ENCODE results near the gene EMP2.

EMP2 gene

DNA sequence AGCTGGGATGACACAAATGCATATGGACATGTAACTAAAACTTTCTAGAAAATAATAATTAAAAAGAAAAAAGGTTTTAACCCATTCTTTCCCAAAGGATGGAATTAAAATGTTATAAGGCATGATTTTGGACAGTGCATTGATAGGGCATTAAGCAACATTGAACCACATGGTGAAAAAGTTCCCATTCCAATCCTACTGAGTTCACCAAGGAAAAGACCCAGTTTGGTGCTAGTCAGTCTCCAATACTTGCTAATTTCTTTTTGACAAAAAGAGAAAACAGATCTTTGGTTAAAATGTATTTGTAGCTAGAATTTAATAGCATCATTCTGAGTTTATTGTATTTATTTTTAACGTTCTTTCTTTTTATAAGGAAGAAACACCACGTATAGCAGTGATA lies 28.1 kb downstream of the EMP2 start:
- TF ChIP-seq POLR2AphosphoS5 (IDR thresholded peaks at IDR 0.05; ENCODE audit: low read depth, low read length) (no peak), SIN3A (IDR thresholded peaks at IDR 0.05; ENCODE audit: borderline replicate concordance, insufficient read depth, low read length) (no peak), TAF1 (IDR thresholded peaks at IDR 0.05; ENCODE audit: borderline replicate concordance, insufficient read depth, low read length) (no peak), FOXP2 (optimal IDR thresholded peaks at IDR 0.05; ENCODE audit: borderline replicate concordance, extremely low read depth, extremely low read length, insufficient read depth) (no peak)
- TF ChIP-seq, protein P1, sequence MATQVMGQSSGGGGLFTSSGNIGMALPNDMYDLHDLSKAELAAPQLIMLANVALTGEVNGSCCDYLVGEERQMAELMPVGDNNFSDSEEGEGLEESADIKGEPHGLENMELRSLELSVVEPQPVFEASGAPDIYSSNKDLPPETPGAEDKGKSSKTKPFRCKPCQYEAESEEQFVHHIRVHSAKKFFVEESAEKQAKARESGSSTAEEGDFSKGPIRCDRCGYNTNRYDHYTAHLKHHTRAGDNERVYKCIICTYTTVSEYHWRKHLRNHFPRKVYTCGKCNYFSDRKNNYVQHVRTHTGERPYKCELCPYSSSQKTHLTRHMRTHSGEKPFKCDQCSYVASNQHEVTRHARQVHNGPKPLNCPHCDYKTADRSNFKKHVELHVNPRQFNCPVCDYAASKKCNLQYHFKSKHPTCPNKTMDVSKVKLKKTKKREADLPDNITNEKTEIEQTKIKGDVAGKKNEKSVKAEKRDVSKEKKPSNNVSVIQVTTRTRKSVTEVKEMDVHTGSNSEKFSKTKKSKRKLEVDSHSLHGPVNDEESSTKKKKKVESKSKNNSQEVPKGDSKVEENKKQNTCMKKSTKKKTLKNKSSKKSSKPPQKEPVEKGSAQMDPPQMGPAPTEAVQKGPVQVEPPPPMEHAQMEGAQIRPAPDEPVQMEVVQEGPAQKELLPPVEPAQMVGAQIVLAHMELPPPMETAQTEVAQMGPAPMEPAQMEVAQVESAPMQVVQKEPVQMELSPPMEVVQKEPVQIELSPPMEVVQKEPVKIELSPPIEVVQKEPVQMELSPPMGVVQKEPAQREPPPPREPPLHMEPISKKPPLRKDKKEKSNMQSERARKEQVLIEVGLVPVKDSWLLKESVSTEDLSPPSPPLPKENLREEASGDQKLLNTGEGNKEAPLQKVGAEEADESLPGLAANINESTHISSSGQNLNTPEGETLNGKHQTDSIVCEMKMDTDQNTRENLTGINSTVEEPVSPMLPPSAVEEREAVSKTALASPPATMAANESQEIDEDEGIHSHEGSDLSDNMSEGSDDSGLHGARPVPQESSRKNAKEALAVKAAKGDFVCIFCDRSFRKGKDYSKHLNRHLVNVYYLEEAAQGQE (IDR thresholded peaks at IDR 0.05; ENCODE audit: insufficient read depth in 1 of 2, low read depth in 2 of 2, low read length in 2 of 2) = no peak

DNA sequence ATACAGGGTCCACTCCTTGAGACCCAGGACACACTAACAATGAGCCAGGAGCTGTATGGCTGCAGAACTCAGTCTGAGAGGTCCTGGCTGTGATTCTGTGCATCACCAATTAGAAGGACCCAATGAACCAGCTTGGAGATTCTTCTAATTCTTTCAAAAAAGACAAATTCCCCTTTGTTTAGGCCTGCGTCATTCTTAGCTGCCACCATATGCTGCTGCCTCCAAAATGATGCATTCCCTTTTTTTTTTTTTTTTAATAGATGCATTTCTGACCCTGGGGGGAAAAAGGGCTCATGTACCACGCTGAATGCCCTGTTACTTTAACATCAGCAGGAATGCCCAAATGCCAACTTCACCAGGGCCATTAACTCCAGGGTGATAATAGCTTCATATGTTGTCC lies 28.5 kb downstream of the EMP2 start:
- TF ChIP-seq FOXP2 (optimal IDR thresholded peaks at IDR 0.05; ENCODE audit: borderline replicate concordance, extremely low read depth, extremely low read length, insufficient read depth) (no peak), SIN3A (IDR thresholded peaks at IDR 0.05; ENCODE audit: borderline replicate concordance, insufficient read depth, low read length) (no peak), POLR2AphosphoS5 (IDR thresholded peaks at IDR 0.05; ENCODE audit: low read depth, low read length) (no peak), TAF1 (IDR thresholded peaks at IDR 0.05; ENCODE audit: borderline replicate concordance, insufficient read depth, low read length) (no peak)
- TF ChIP-seq, protein P1 (IDR thresholded peaks at IDR 0.05; ENCODE audit: insufficient read depth in 1 of 2, low read depth in 2 of 2, low read length in 2 of 2) = no peak

DNA sequence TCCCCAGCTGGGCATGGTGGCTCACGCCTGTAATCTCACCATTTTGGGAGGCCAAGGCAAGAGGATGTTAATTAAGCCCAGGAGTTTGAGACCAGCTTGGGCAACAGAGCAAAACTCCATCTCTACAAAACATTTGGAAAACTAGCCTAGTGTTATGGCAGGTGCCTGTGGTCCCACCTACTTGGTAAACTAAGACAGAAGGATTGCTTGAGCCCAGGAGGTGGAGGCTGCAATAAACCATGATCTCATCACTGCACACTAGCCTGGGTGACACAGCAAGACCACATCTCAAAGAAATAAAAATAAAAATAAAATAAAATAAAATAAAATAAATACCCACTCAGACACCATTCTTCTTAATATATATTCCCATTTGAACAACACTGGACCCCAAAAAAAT lies 32.0 kb downstream of the EMP2 start:
- TF ChIP-seq, protein P1 (IDR thresholded peaks at IDR 0.05; ENCODE audit: insufficient read depth in 1 of 2, low read depth in 2 of 2, low read length in 2 of 2) = no peak
- TF ChIP-seq SIN3A (IDR thresholded peaks at IDR 0.05; ENCODE audit: borderline replicate concordance, insufficient read depth, low read length) (no peak), POLR2AphosphoS5 (IDR thresholded peaks at IDR 0.05; ENCODE audit: low read depth, low read length) (no peak), FOXP2 (optimal IDR thresholded peaks at IDR 0.05; ENCODE audit: borderline replicate concordance, extremely low read depth, extremely low read length, insufficient read depth) (no peak), TAF1 (IDR thresholded peaks at IDR 0.05; ENCODE audit: borderline replicate concordance, insufficient read depth, low read length) (no peak)

DNA sequence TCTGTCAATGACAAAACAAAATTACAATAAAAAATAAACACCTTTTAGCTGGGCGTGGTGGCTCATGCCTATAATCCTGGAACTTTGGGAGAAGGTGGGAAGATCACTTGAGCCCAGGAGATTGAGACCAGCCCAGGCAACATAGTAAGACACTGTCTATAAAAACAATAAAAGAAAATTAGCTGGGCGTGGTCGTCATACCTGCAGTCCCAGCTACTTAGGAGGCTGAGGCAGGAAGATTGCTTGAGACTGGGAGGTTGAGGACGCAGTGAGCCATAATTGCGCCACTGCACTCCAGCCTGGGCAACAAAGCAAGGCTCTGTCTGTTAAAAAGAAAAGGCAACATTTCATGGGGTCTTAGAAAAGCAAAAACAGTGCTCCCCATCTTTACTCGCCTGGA lies 32.7 kb downstream of the EMP2 start:
- TF ChIP-seq FOXP2 (optimal IDR thresholded peaks at IDR 0.05; ENCODE audit: borderline replicate concordance, extremely low read depth, extremely low read length, insufficient read depth) = no peak
- no peak for TF ChIP-seq TAF1 (IDR thresholded peaks at IDR 0.05; ENCODE audit: borderline replicate concordance, insufficient read depth, low read length)

DNA sequence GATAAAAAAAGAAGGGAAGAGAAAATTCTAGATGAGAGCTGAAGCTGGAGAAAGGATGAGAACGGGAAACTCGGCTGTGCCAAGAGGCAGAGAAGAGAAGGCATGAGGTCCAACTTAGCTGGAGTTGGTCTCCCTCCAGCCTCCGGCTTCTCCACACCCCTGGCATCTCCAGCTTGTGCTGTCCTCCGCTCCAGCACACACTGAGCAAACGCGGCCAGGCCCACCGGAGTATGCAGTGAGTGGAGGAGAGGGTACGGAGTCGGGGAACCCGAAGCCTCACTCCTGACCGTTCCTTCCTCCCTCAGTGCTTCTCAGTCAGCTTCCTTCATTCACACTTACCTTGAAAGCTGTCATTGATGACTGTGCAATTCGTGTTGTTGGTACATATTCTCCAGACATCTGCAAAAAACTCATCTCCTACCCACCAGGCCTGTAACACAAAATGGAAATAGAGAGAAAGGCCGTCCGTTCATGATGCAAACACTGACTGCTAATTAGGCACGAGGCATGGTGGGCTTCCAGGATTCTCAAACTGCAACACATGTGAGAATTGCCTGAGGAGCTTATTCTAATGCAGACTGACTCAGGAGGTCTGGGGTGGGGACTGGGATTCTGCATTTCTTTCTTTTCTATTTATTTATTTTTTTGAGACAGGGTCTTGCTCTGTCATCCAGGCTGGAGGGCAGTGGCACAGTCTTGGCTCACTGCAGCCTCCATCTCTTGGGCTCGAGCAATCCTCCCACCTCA lies 37.0 kb downstream of the EMP2 start:
- no peak for TF ChIP-seq TAF1 (IDR thresholded peaks at IDR 0.05; ENCODE audit: borderline replicate concordance, insufficient read depth, low read length)
- TF ChIP-seq SIN3A (IDR thresholded peaks at IDR 0.05; ENCODE audit: borderline replicate concordance, insufficient read depth, low read length) = no peak
- TF ChIP-seq, protein P1 (IDR thresholded peaks at IDR 0.05; ENCODE audit: insufficient read depth in 1 of 2, low read depth in 2 of 2, low read length in 2 of 2) = no peak
- no peak for TF ChIP-seq POLR2AphosphoS5 (IDR thresholded peaks at IDR 0.05; ENCODE audit: low read depth, low read length)
- no peak for TF ChIP-seq FOXP2 (optimal IDR thresholded peaks at IDR 0.05; ENCODE audit: borderline replicate concordance, extremely low read depth, extremely low read length, insufficient read depth)

Data from PFSK-1 (cell line).